ENCODE data around the gene CDK1.

The CDK1 gene

GRCh38 chr10:60795465-60796202, 17.4 kb downstream of the CDK1 start:
- DNase-seq = no peak
- TF ChIP-seq, protein P1, sequence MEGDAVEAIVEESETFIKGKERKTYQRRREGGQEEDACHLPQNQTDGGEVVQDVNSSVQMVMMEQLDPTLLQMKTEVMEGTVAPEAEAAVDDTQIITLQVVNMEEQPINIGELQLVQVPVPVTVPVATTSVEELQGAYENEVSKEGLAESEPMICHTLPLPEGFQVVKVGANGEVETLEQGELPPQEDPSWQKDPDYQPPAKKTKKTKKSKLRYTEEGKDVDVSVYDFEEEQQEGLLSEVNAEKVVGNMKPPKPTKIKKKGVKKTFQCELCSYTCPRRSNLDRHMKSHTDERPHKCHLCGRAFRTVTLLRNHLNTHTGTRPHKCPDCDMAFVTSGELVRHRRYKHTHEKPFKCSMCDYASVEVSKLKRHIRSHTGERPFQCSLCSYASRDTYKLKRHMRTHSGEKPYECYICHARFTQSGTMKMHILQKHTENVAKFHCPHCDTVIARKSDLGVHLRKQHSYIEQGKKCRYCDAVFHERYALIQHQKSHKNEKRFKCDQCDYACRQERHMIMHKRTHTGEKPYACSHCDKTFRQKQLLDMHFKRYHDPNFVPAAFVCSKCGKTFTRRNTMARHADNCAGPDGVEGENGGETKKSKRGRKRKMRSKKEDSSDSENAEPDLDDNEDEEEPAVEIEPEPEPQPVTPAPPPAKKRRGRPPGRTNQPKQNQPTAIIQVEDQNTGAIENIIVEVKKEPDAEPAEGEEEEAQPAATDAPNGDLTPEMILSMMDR (IDR thresholded peaks at IDR 0.05) = no peak
- H3K4me3 Mint-ChIP-seq = no peak overlapping the region
- H3K9me3 Mint-ChIP-seq = no peaks in the 10 kb centered on the region
- no peak overlapping the region for H3K27ac Mint-ChIP-seq
- no peaks in the 10 kb centered on the region for H3K27me3 Mint-ChIP-seq (ENCODE audit: low read depth, poor library complexity)
- H3K4me1 Mint-ChIP-seq = no peaks in the 10 kb centered on the region
- peaks cover 63% of the 10 kb centered on the region for H3K36me3 Mint-ChIP-seq (ENCODE audit: low read depth)

- Mint-ChIP-seq H3K36me3 (ENCODE audit: low read depth) (peaks cover 54% of the 10 kb centered on the region), H3K4me3 (no peak overlapping the region), H3K27me3 (ENCODE audit: low read depth, poor library complexity) (no peaks in the 10 kb centered on the region)
These were observed 18.2 kb downstream of the CDK1 start for GRCh38 chr10:60796481-60796880.

DNA sequence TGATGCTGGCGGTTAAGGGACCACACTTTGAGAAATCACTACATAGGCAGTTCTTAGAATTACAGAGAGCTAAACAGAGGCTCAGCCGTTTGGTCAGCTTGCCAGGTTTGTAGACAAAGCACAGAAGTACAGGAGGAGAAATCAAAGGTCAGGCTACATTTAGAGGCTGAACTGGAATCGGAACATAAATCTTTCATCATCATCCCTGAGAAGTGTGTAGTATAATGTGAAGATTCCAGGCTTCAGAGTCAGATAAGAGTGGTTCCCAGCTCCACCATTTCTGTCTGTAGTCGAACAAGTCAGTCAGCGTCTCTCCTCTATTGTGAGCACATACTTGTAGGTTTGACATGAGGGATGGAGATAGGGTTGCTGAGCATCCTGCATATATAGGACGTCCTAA, 18.9 kb downstream of the CDK1 start:
- TF ChIP-seq, protein P1 (IDR thresholded peaks at IDR 0.05) = no peak
- Mint-ChIP-seq H3K36me3 (ENCODE audit: low read depth) (peaks cover 48% of the 10 kb centered on the region), H3K27ac (no peak overlapping the region), H3K4me1 (no peaks in the 10 kb centered on the region), H3K4me3 (no peak overlapping the region), H3K9me3 (no peaks in the 10 kb centered on the region), H3K27me3 (ENCODE audit: low read depth, poor library complexity) (no peaks in the 10 kb centered on the region)
- DNase-seq = no peak

More at GRCh38 chr10:60796481-60796880, 18.2 kb downstream of the CDK1 start:
- no peak for DNase-seq
- H3K27ac Mint-ChIP-seq = no peak overlapping the region
- TF ChIP-seq, protein P1 (IDR thresholded peaks at IDR 0.05) = no peak
- no peaks in the 10 kb centered on the region for H3K9me3 Mint-ChIP-seq
- no peaks in the 10 kb centered on the region for H3K4me1 Mint-ChIP-seq

DNA sequence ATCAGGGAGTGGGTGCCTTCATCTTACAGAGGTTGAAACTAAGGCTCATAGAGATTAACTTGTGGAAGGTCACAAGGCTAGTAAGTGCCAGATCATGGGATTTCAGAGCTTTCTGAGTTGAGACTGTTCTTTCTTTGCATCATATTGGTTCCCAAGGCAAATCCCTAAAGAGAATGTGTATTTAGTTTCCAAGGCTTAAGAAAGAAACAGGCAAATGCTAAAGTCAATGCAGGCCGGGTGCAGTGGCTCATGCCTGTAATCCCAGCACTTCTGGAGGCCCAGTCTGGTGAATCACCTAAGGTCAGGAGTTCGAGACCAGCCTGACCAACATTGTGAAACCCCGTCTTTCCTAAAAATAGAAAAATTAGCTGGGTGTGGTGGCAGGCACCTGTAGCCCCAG, 19.8 kb downstream of the CDK1 start:
- peak overlapping the region; percentile 21 for H3K27ac Mint-ChIP-seq
- H3K4me1 Mint-ChIP-seq = peaks cover 2% of the 10 kb centered on the region
- H3K4me3 Mint-ChIP-seq = no peak overlapping the region
- H3K9me3 Mint-ChIP-seq = no peaks in the 10 kb centered on the region
- H3K36me3 Mint-ChIP-seq (ENCODE audit: low read depth) = peaks cover 40% of the 10 kb centered on the region
- H3K27me3 Mint-ChIP-seq (ENCODE audit: low read depth, poor library complexity) = no peaks in the 10 kb centered on the region
- no peak for DNase-seq
- TF ChIP-seq, protein P1 (IDR thresholded peaks at IDR 0.05) = no peak

GRCh38 chr10:60798870-60799269, 20.6 kb downstream of the CDK1 start:
- Mint-ChIP-seq H3K27me3 (ENCODE audit: low read depth, poor library complexity) (no peaks in the 10 kb centered on the region), H3K27ac (no peak overlapping the region), H3K4me3 (no peak overlapping the region), H3K4me1 (peaks cover 7% of the 10 kb centered on the region), H3K9me3 (no peaks in the 10 kb centered on the region), H3K36me3 (ENCODE audit: low read depth) (peaks cover 33% of the 10 kb centered on the region)
- no peak for DNase-seq
- TF ChIP-seq, protein P1 (IDR thresholded peaks at IDR 0.05) = no peak

Measured in nephron progenitor cell (in vitro differentiated cells).